Endodermal cell (in vitro differentiated cells): ENCODE results near the gene RAB3B. TPM values are rescaled to one million over a fixed set of nuclear protein-coding genes. Genes with fewer than 3 reads are reported as not detected.

ENCODE experiments used
- DNase-seq: peaks from one replicate; pipeline ENCODE4 v3.0.0-alpha.2; 2017
- H3K27ac ChIP-seq: 2 replicates; pipeline ENCODE4 v1.5.1; 2013; ENCODE audit warnings: mild to moderate bottlenecking, low read depth, low read length, moderate library complexity
- H3K27me3 ChIP-seq: 2 replicates; pipeline ENCODE4 v1.6.1; 2013; ENCODE audit warnings: mild to moderate bottlenecking, low read length, moderate library complexity; ENCODE audit not compliant: insufficient read depth, control insufficient read depth, poor library complexity, severe bottlenecking
- H3K36me3 ChIP-seq: 2 replicates; pipeline ENCODE4 v1.7.0; 2013; ENCODE audit warnings: mild to moderate bottlenecking, low read length, moderate library complexity; ENCODE audit not compliant: control insufficient read depth, insufficient read depth
- H3K4me1 ChIP-seq: one replicate; pipeline ENCODE4 v1.7.0; 2013; ENCODE audit warnings: low read length; ENCODE audit not compliant: control insufficient read depth, insufficient read depth
- H3K4me3 ChIP-seq: 2 replicates; pipeline ENCODE4 v1.5.1; 2013; ENCODE audit warnings: mild to moderate bottlenecking, low read length, moderate library complexity
- H3K9ac ChIP-seq: 2 replicates; pipeline ENCODE4 v1.6.1; 2013; ENCODE audit warnings: mild to moderate bottlenecking, low read length, moderate library complexity; ENCODE audit not compliant: poor library complexity, severe bottlenecking; ENCODE audit errors: extremely low read depth
- H3K9me3 ChIP-seq: 2 replicates; pipeline ENCODE4 v1.6.1; 2013; ENCODE audit warnings: mild to moderate bottlenecking, low read length, moderate library complexity; ENCODE audit not compliant: control insufficient read depth
- H3K27ac Mint-ChIP-seq: 2 replicates; pipeline ENCODE4 v1.8.0; 2020; ENCODE audit warnings: mixed read lengths
- H3K27me3 Mint-ChIP-seq: 2 replicates; pipeline ENCODE4 v1.8.0; 2021; ENCODE audit warnings: mild to moderate bottlenecking, mixed read lengths; ENCODE audit not compliant: insufficient read depth
- H3K36me3 Mint-ChIP-seq: 2 replicates; pipeline ENCODE4 v1.8.0; 2020; ENCODE audit warnings: low read depth, mixed read lengths
- H3K4me1 Mint-ChIP-seq: 2 replicates; pipeline ENCODE4 v1.8.0; 2020; ENCODE audit warnings: mixed read lengths
- H3K4me3 Mint-ChIP-seq: 2 replicates; pipeline ENCODE4 v1.8.0; 2020; ENCODE audit warnings: mild to moderate bottlenecking, moderate library complexity, mixed read lengths
- H3K9me3 Mint-ChIP-seq: 2 replicates; pipeline ENCODE4 v1.8.0; 2020; ENCODE audit warnings: mild to moderate bottlenecking, mixed read lengths
- CTCF ChIP-seq: fragments of 200-600 bp; sonication (generic); conservative IDR thresholded peaks from 2 replicates; pipeline ENCODE4 v1.5.0; 2021; ENCODE audit warnings: antibody characterized with exemption, mild to moderate bottlenecking
- WGBS, 2 experiments: methylation state at CpG; one replicate each; pipeline versions ENCODE4 v1.1.5 to v1.1.7; 2013; ENCODE audit warnings: missing lambda C conversion rate in 2 of 2, mixed read lengths in 1 of 2; ENCODE audit not compliant: insufficient coverage in 1 of 2, insufficient read length in 1 of 2; 5-methylcytosine and 5-hydroxymethylcytosine counted together
- total RNA-seq, 2 donors: library from RNA; stranded (reverse); fragmentation: NEBNext Ultra II Directional in 1 of 2; extraction: Animal tissue kit (Norgen Biotek cat#: 25700) in 1 of 2; gene quantifications; 2 replicates in 1 of 2; 3 replicates in 1 of 2; pipeline ENCODE4 v1.2.1, GENCODE V29; 2021

Gene RAB3B
- total RNA-seq, 2 donors from 2014 or later, result 58.1 to 66.0 TPM

- no peaks in the 10 kb centered on the region for H3K9me3 Mint-ChIP-seq
- Histone ChIP-seq H3K9me3 (no peaks in the 10 kb centered on the region), H3K27me3 (peaks cover under 1% of the 10 kb centered on the region), H3K4me3 (no peak overlapping the region), H3K36me3 (peaks cover 15% of the 10 kb centered on the region), H3K4me1 (peaks cover 3% of the 10 kb centered on the region), H3K9ac (no peak overlapping the region), H3K27ac (peak overlapping the region; percentile 4)
- H3K4me1 Mint-ChIP-seq, result peaks cover 20% of the 10 kb centered on the region
- H3K27me3 Mint-ChIP-seq, result peaks cover 8% of the 10 kb centered on the region
- H3K27ac Mint-ChIP-seq, result no peak overlapping the region
- peaks cover 28% of the 10 kb centered on the region for H3K36me3 Mint-ChIP-seq
- DNase-seq, result no peak
- H3K4me3 Mint-ChIP-seq, result no peak overlapping the region
- TF ChIP-seq CTCF, result no peak
- 70 to 85% methylated on average over 3 to 4 of the region's 4 CpGs for WGBS, 2 experiments
Observed at GRCh38 chr1:51986718-51987117, 3.8 kb downstream of the RAB3B start.

GRCh38 chr1:51982161-51982560 is 8.3 kb downstream of the RAB3B start:
- TF ChIP-seq CTCF, result no peak
- Mint-ChIP-seq H3K27me3 (no peaks in the 10 kb centered on the region), H3K9me3 (no peaks in the 10 kb centered on the region), H3K4me3 (no peak overlapping the region), H3K27ac (no peak overlapping the region), H3K4me1 (peaks cover 17% of the 10 kb centered on the region), H3K36me3 (peaks cover 46% of the 10 kb centered on the region)
- 95 to 100% methylated on average over 2 to 3 of the region's 3 CpGs for WGBS, 2 experiments
- Histone ChIP-seq H3K9me3 (no peaks in the 10 kb centered on the region), H3K4me3 (no peak overlapping the region), H3K4me1 (no peaks in the 10 kb centered on the region), H3K27me3 (no peaks in the 10 kb centered on the region), H3K36me3 (peaks cover 18% of the 10 kb centered on the region), H3K9ac (no peak overlapping the region), H3K27ac (no peak overlapping the region)
- no peak for DNase-seq

- Mint-ChIP-seq H3K27me3 (no peaks in the 10 kb centered on the region), H3K36me3 (peaks cover 46% of the 10 kb centered on the region), H3K4me3 (no peak overlapping the region), H3K9me3 (no peaks in the 10 kb centered on the region), H3K27ac (no peak overlapping the region), H3K4me1 (peaks cover 18% of the 10 kb centered on the region)
- Histone ChIP-seq H3K9ac (no peak overlapping the region), H3K36me3 (peaks cover 18% of the 10 kb centered on the region), H3K4me3 (no peak overlapping the region), H3K27ac (no peak overlapping the region), H3K9me3 (no peaks in the 10 kb centered on the region), H3K4me1 (no peaks in the 10 kb centered on the region), H3K27me3 (no peaks in the 10 kb centered on the region)
- DNase-seq, result no peak
- 90% methylated on average over 1 of the region's 1 CpG; no CpG with 5 or more reads in 1 of the 2 experiments for WGBS, 2 experiments
- no peak for TF ChIP-seq CTCF
Observed at GRCh38 chr1:51981555-51981954, 8.9 kb downstream of the RAB3B start.
